ENCODE data around the gene PDE8A. TPM values are rescaled to one million over a fixed set of nuclear protein-coding genes. Genes with fewer than 3 reads are reported as not detected.

PDE8A gene
- total and polyA plus RNA-seq, 2 experiments from 2014 or later, result 15.3 to 26.0 TPM

- no peak overlapping the region for H2AFZ ChIP-seq
- H3K27me3 ChIP-seq, result no peaks in the 10 kb centered on the region
- no peak for DNase-seq (ENCODE audit: low spot score)
- no peaks in the 10 kb centered on the region for H3K9me3 ChIP-seq (ENCODE audit: low read depth)
- H3K27ac ChIP-seq, result no peak overlapping the region
- no peak overlapping the region for H3K4me3 ChIP-seq
- H3K4me2 ChIP-seq, result no peak overlapping the region
- no peaks in the 10 kb centered on the region for H3K9me2 ChIP-seq (replicated peaks; ENCODE audit: insufficient read depth)
- H3K4me1 ChIP-seq (ENCODE audit: insufficient read depth), result peaks cover 6% of the 10 kb centered on the region
- no peaks in the 10 kb centered on the region for H3K36me3 ChIP-seq (replicated peaks; ENCODE audit: insufficient read depth, low read depth)
- TF ChIP-seq EZH2 (IDR thresholded peaks at IDR 0.05; ENCODE audit: borderline replicate concordance) (no peak), EZH2phosphoT487 (IDR thresholded peaks at IDR 0.05; ENCODE audit: low read depth, severe bottlenecking, unreplicated experiment) (no peak), CTCF (IDR thresholded peaks at IDR 0.05; ENCODE audit: poor library complexity) (no peak)
- peaks cover 60% of the 10 kb centered on the region for H3K79me2 ChIP-seq
- peaks cover 3% of the 10 kb centered on the region for H4K20me1 ChIP-seq (ENCODE audit: insufficient read depth, poor library complexity, severe bottlenecking)
These were observed 68.1 kb downstream of the PDE8A start for GRCh38 chr15:85049805-85050204.

DNA sequence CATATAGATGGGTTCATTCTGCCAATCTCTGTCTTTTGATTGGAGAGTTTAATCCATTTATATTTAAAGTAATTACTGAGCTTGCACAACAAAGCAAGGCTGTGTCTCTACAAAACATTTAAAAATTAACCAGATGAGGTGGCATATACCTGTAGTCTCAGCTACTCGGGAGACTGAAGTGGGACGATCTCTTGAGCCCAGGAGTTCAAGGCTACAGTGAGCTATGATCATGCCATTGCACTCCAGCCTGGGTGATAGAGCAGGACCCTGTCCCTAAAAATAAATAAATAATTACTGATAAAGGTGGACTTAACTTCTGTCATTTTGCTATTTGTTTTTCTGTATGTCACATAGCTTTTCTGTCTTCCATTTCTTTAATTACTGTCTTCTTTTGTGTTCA lies 78.1 kb downstream of the PDE8A start:
- WGBS (ENCODE audit: low lambda C conversion rate, missing lambda C conversion rate), result 64% methylated on average over 2 of the region's 2 CpGs
- Histone ChIP-seq H4K20me1 (ENCODE audit: insufficient read depth, poor library complexity, severe bottlenecking) (no peaks in the 10 kb centered on the region), H3K9me2 (replicated peaks; ENCODE audit: insufficient read depth) (no peaks in the 10 kb centered on the region), H3K4me1 (ENCODE audit: insufficient read depth) (no peaks in the 10 kb centered on the region), H3K4me3 (no peak overlapping the region), H3K9me3 (ENCODE audit: low read depth) (no peaks in the 10 kb centered on the region), H2AFZ (no peak overlapping the region), H3K27ac (no peak overlapping the region), H3K79me2 (peaks cover 72% of the 10 kb centered on the region), H3K36me3 (replicated peaks; ENCODE audit: insufficient read depth, low read depth) (peaks cover 2% of the 10 kb centered on the region), H3K27me3 (no peaks in the 10 kb centered on the region), H3K4me2 (no peak overlapping the region)
- TF ChIP-seq EZH2phosphoT487 (IDR thresholded peaks at IDR 0.05; ENCODE audit: low read depth, severe bottlenecking, unreplicated experiment) (no peak), EZH2 (IDR thresholded peaks at IDR 0.05; ENCODE audit: borderline replicate concordance) (no peak), CTCF (IDR thresholded peaks at IDR 0.05; ENCODE audit: poor library complexity) (no peak)
- DNase-seq (ENCODE audit: low spot score), result no peak

GRCh38 chr15:85062560-85062959 lies 80.9 kb downstream of the PDE8A start:
- Histone ChIP-seq H2AFZ (no peak overlapping the region), H3K4me1 (ENCODE audit: insufficient read depth) (no peaks in the 10 kb centered on the region), H3K27me3 (no peaks in the 10 kb centered on the region), H3K4me2 (no peak overlapping the region), H3K9me2 (replicated peaks; ENCODE audit: insufficient read depth) (no peaks in the 10 kb centered on the region), H3K36me3 (replicated peaks; ENCODE audit: insufficient read depth, low read depth) (peaks cover 2% of the 10 kb centered on the region), H3K79me2 (peaks cover 63% of the 10 kb centered on the region), H3K9me3 (ENCODE audit: low read depth) (no peaks in the 10 kb centered on the region), H4K20me1 (ENCODE audit: insufficient read depth, poor library complexity, severe bottlenecking) (no peaks in the 10 kb centered on the region), H3K4me3 (no peak overlapping the region), H3K27ac (no peak overlapping the region)
- TF ChIP-seq CTCF (IDR thresholded peaks at IDR 0.05; ENCODE audit: poor library complexity) (no peak), EZH2phosphoT487 (IDR thresholded peaks at IDR 0.05; ENCODE audit: low read depth, severe bottlenecking, unreplicated experiment) (no peak), EZH2 (IDR thresholded peaks at IDR 0.05; ENCODE audit: borderline replicate concordance) (no peak)
- WGBS (ENCODE audit: low lambda C conversion rate, missing lambda C conversion rate), result 98% methylated on average over 2 of the region's 2 CpGs
- DNase-seq (ENCODE audit: low spot score), result no peak

- no peak overlapping the region for H3K4me3 ChIP-seq
- no peaks in the 10 kb centered on the region for H3K9me2 ChIP-seq (replicated peaks; ENCODE audit: insufficient read depth)
- no peak overlapping the region for H2AFZ ChIP-seq
- TF ChIP-seq EZH2phosphoT487 (IDR thresholded peaks at IDR 0.05; ENCODE audit: low read depth, severe bottlenecking, unreplicated experiment) (no peak), CTCF (IDR thresholded peaks at IDR 0.05; ENCODE audit: poor library complexity) (no peak), EZH2 (IDR thresholded peaks at IDR 0.05; ENCODE audit: borderline replicate concordance) (no peak)
- H3K79me2 ChIP-seq, result peaks cover 58% of the 10 kb centered on the region
- H3K27ac ChIP-seq, result no peak overlapping the region
- DNase-seq (ENCODE audit: low spot score), result no peak
- H3K4me2 ChIP-seq, result no peak overlapping the region
- no peaks in the 10 kb centered on the region for H4K20me1 ChIP-seq (ENCODE audit: insufficient read depth, poor library complexity, severe bottlenecking)
- H3K9me3 ChIP-seq (ENCODE audit: low read depth), result no peaks in the 10 kb centered on the region
- H3K27me3 ChIP-seq, result no peaks in the 10 kb centered on the region
- H3K4me1 ChIP-seq (ENCODE audit: insufficient read depth), result no peaks in the 10 kb centered on the region
- 93% methylated on average over 2 of the region's 2 CpGs for WGBS (ENCODE audit: low lambda C conversion rate, missing lambda C conversion rate)
- H3K36me3 ChIP-seq (replicated peaks; ENCODE audit: insufficient read depth, low read depth), result peaks cover 2% of the 10 kb centered on the region
These were observed 81.4 kb downstream of the PDE8A start for GRCh38 chr15:85063088-85063487.
